CD4-positive, alpha-beta T cell (primary cell): ENCODE measurements around the gene PCYT1A. TPM values are rescaled to one million over a fixed set of nuclear protein-coding genes. Genes with fewer than 3 reads are reported as not detected.

ENCODE experiments used
- ATAC-seq: fragments of 200-7000 bp; cut with Tn5 transposase; one replicate; pipeline ENCODE4 v1.10.0; 2022; ENCODE audit warnings: mild to moderate bottlenecking; ENCODE audit not compliant: poor library complexity
- CTCF ChIA-PET: fragments of 350-600 bp; sonication (Branson Sonifier 250); formaldehyde crosslinking; loops from one replicate; lab custom pipeline; 2021; ENCODE audit warnings: antibody characterized with exemption, inconsistent platforms; lab: Charles Lee
- POLR2A ChIA-PET: fragments of 350-600 bp; sonication (Branson Sonifier 250); formaldehyde crosslinking; loops from one replicate; lab custom pipeline; 2021; ENCODE audit warnings: antibody characterized with exemption, inconsistent platforms; lab: Charles Lee
- DNase-seq, 14 experiments: peaks; one replicate each; pipeline ENCODE4 v3.0.0-alpha.2; 2013 to 2020; ENCODE audit warnings: mixed read lengths in 2 of 14
- H3K27ac ChIP-seq, 2 donors: one replicate each; pipeline versions ENCODE4 v1.5.1 to v1.7.0; 2013; ENCODE audit warnings: low read length in 2 of 2, low read depth in 1 of 2, mild to moderate bottlenecking in 1 of 2
- H3K27me3 ChIP-seq, 2 experiments: 1 replicate in 1 of 2; 2 replicates in 1 of 2; pipeline versions ENCODE4 v1.6.1 to v1.7.0; 2013; ENCODE audit warnings: low read length in 2 of 2, control low read depth in 1 of 2, mild to moderate bottlenecking in 1 of 2, moderate library complexity in 1 of 2; ENCODE audit not compliant: insufficient read depth in 2 of 2, control insufficient read depth in 1 of 2
- H3K36me3 ChIP-seq: one replicate; pipeline ENCODE4 v1.6.1; 2013; ENCODE audit warnings: low read length, control low read depth; ENCODE audit not compliant: insufficient read depth
- H3K4me1 ChIP-seq: one replicate; pipeline ENCODE4 v1.6.1; 2013; ENCODE audit warnings: low read length, control low read depth; ENCODE audit not compliant: insufficient read depth
- H3K4me3 ChIP-seq: one replicate; pipeline ENCODE4 v1.5.1; 2013; ENCODE audit warnings: mild to moderate bottlenecking, low read length, moderate library complexity
- H3K9me3 ChIP-seq, 2 experiments: 1 replicate in 1 of 2; 2 replicates in 1 of 2; pipeline versions ENCODE4 v1.6.1 to v1.7.0; 2013; ENCODE audit warnings: low read length in 2 of 2, mild to moderate bottlenecking in 2 of 2, control low read depth in 1 of 2, moderate library complexity in 1 of 2; ENCODE audit not compliant: control insufficient read depth in 1 of 2, insufficient read depth in 1 of 2
- H3K27ac Mint-ChIP-seq: one replicate; pipeline ENCODE4 v1.8.0; 2020; ENCODE audit warnings: mixed read lengths
- H3K27me3 Mint-ChIP-seq: one replicate; pipeline ENCODE4 v1.8.0; 2021; ENCODE audit warnings: mixed read lengths
- H3K36me3 Mint-ChIP-seq: one replicate; pipeline ENCODE4 v1.8.0; 2021; ENCODE audit warnings: low read depth, mixed read lengths
- H3K4me1 Mint-ChIP-seq: one replicate; pipeline ENCODE4 v1.8.0; 2021; ENCODE audit warnings: low read depth, mixed read lengths
- H3K4me3 Mint-ChIP-seq: one replicate; pipeline ENCODE4 v1.8.0; 2020; ENCODE audit warnings: mild to moderate bottlenecking, mixed read lengths
- H3K9me3 Mint-ChIP-seq: one replicate; pipeline ENCODE4 v1.8.0; 2020; ENCODE audit warnings: mixed read lengths
- intact Hi-C, 2 experiments: fragments of 100-400 bp; cut with DNase I in 1 of 2; cut with micrococcal nuclease in 1 of 2; formaldehyde crosslinking; loops; one replicate each; pipeline versions ENCODE4 v1.15.1 to v1.9.0; 2023 to 2025; cut with DNase I, micrococcal nuclease
- total RNA-seq, 174 experiments: library from RNA in 2 of 174; stranded (reverse) in 2 of 174; gene quantifications; one replicate each; pipeline ENCODE4 v1.2.3 and lab custom pipeline; 2021 to 2026
- TF ChIP-seq, protein P1 (sequence below): fragments of 200-600 bp; IDR thresholded peaks from one replicate; pipeline ENCODE4 v1.8.0; 2022; ENCODE audit warnings: antibody characterized with exemption, mild to moderate bottlenecking

The PCYT1A gene
- total RNA-seq, 2 experiments from 2014 or later: 49.8 to 54.7 TPM

DNA sequence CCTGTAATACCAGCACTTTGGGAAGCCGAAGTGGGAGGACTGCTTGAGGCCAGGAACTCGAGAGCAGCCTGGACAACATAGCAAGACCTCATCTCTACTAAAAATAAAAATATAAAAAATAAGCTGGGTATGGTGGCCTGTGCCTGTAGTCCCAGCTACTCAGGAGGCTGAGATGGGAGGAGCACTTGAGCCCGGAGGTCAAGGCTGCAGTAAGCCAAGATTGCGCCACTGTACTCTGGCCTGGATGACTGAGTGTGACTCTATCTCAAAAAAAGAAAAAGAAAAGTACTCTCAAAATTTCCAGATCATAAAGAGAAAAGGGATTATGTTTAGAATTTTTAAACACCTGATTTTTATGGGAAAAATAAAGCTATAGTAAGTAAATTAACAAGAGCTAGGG is 47.1 kb downstream of the PCYT1A start:
- CTCF ChIA-PET: interaction anchor here (0.6 to 1.4 kb wide), 3 partner anchors 13 to 272 kb away, joined by 3 to 7 read pairs (median 4); no protein-coding TSS in a partner anchor
- Mint-ChIP-seq H3K36me3 (peaks cover 70% of the 10 kb centered on the region), H3K27me3 (no peaks in the 10 kb centered on the region), H3K4me1 (no peaks in the 10 kb centered on the region), H3K4me3 (no peak overlapping the region), H3K27ac (no peak overlapping the region), H3K9me3 (no peaks in the 10 kb centered on the region)
- TF ChIP-seq, protein P1, sequence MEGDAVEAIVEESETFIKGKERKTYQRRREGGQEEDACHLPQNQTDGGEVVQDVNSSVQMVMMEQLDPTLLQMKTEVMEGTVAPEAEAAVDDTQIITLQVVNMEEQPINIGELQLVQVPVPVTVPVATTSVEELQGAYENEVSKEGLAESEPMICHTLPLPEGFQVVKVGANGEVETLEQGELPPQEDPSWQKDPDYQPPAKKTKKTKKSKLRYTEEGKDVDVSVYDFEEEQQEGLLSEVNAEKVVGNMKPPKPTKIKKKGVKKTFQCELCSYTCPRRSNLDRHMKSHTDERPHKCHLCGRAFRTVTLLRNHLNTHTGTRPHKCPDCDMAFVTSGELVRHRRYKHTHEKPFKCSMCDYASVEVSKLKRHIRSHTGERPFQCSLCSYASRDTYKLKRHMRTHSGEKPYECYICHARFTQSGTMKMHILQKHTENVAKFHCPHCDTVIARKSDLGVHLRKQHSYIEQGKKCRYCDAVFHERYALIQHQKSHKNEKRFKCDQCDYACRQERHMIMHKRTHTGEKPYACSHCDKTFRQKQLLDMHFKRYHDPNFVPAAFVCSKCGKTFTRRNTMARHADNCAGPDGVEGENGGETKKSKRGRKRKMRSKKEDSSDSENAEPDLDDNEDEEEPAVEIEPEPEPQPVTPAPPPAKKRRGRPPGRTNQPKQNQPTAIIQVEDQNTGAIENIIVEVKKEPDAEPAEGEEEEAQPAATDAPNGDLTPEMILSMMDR: no peak
- no peaks in the 10 kb centered on the region for H3K4me1 ChIP-seq
- no peak overlapping the region for H3K27ac ChIP-seq
- ATAC-seq (no peak), DNase-seq (no peak)
- no peaks in the 10 kb centered on the region for H3K27me3 ChIP-seq
- intact Hi-C loops: no loop called here
- H3K9me3 ChIP-seq: no peaks in the 10 kb centered on the region
- POLR2A ChIA-PET: interaction anchor here (0.6 kb wide), 1 partner anchor 128 kb away, joined by 3 read pairs; no protein-coding TSS in a partner anchor
- H3K36me3 ChIP-seq: peaks cover 46% of the 10 kb centered on the region
- no peak overlapping the region for H3K4me3 ChIP-seq

DNA sequence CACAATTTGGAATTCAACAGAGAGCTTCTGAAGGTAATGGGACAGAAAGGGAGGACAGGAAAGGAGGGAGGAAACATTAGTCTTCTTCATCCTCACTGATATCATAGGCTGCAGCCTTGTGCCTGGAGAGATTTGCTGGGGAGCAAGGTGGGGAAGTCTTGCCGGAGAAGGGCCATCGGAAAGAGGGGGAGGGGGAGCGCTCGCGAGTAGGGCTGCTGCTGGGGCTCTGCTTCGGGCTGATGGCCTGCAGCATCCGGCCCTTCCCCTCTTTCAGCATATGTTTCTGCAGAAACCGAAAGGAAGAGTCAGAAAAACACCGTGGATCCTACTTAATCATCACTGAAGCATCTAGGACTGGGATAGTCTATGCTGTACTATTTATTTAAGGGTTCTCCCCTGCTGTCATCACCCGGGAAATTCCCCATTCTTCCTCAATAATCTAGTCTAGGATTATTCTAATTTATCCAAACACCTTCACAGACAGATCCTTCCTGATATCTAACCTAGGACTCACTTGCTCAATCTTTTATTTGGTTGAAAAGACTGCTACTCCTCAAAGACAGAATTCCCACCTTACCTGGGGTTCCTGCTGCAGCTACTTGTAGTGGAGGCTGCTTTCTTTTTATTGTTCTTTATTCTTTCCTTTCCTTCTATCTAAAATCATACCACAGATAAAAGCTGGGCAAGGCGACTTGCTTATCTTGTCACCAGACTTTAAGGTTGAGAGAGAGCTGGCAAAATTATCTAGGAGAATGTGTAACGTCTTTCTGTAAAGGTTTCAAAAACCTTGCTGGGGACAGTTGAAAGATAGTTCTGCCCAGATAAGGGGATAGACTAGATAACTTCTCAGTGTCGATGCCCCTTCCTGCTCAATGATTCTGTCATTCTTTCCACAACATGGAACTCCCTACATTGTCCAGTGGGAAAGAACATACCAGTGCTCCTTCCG is 48.6 kb downstream of the PCYT1A start:
- H3K27me3 ChIP-seq: no peaks in the 10 kb centered on the region
- POLR2A ChIA-PET: no interaction called here
- intact Hi-C loops: no loop called here

DNA sequence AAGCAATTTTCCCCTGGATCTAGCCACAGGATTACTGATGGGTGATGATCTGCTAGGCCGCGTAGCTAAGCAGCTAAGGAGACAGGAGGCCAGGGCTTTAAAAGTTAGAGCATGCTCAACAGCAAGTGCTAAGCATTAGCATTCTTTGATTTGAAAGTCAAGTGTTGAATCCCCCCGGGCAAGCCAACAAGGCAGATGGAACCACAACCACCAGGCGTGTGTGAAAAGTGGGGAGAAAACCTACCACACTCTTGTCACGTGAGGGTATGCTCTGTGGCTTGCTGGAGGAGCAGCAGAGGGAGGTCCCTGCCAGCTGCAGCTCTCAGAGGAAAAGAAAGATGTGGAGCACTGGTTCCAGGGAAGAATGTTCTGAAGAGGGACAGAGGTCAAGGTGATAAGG is 50.3 kb downstream of the PCYT1A start:
- ATAC-seq: no peak
- H3K9me3 ChIP-seq: no peaks in the 10 kb centered on the region
- H3K27ac Mint-ChIP-seq: no peak overlapping the region
- CTCF ChIA-PET: no interaction called here
- POLR2A ChIA-PET: no interaction called here
- DNase-seq: peak in 1 of 14 experiments; percentile 25
- no peak overlapping the region for H3K4me3 Mint-ChIP-seq
- no peaks in the 10 kb centered on the region for H3K27me3 ChIP-seq
- peaks cover 38% of the 10 kb centered on the region for H3K36me3 ChIP-seq
- intact Hi-C loops: no loop called here
- H3K4me1 Mint-ChIP-seq: no peaks in the 10 kb centered on the region
- H3K36me3 Mint-ChIP-seq: peaks cover 58% of the 10 kb centered on the region
- no peaks in the 10 kb centered on the region for H3K27me3 Mint-ChIP-seq
- H3K4me3 ChIP-seq: no peak overlapping the region
- H3K9me3 Mint-ChIP-seq: no peaks in the 10 kb centered on the region
- TF ChIP-seq, protein P1: no peak
- H3K4me1 ChIP-seq: no peaks in the 10 kb centered on the region
- H3K27ac ChIP-seq: no peak overlapping the region

More for the DNA sequence above, 48.6 kb downstream of the PCYT1A start:
- H3K4me3 ChIP-seq: no peak overlapping the region
- peaks cover 44% of the 10 kb centered on the region for H3K36me3 ChIP-seq
- CTCF ChIA-PET: no interaction called here
- H3K27ac ChIP-seq: no peak overlapping the region
- no peak for ATAC-seq
- Mint-ChIP-seq H3K4me1 (no peaks in the 10 kb centered on the region), H3K27ac (no peak overlapping the region), H3K9me3 (no peaks in the 10 kb centered on the region), H3K27me3 (no peaks in the 10 kb centered on the region), H3K4me3 (no peak overlapping the region), H3K36me3 (peaks cover 66% of the 10 kb centered on the region)
- TF ChIP-seq, protein P1: no peak
- no peaks in the 10 kb centered on the region for H3K4me1 ChIP-seq
- H3K9me3 ChIP-seq: no peaks in the 10 kb centered on the region
- DNase-seq: no peak
